H54 (cell line): ENCODE measurements around the gene GPC6.

Experiments used
- DNase-seq: peaks from one replicate; pipeline ENCODE4 v3.0.0; 2011; ENCODE audit warnings: low spot score, mixed read lengths; ENCODE audit not compliant: insufficient read length
- FAIRE-seq: peaks from 3 replicates; lab custom pipeline; 2011; peaks lifted over from hg19 to GRCh38; lab: Jason Lieb, UNC
- POLR2A ChIP-seq: IDR thresholded peaks from 2 replicates; pipeline ENCODE4 v1.6.1; 2011; ENCODE audit warnings: low read depth, mild to moderate bottlenecking, low read length

GPC6 gene

GRCh38 chr13:93708308-93709075, 481.9 kb downstream of the GPC6 start:
- no peak for TF ChIP-seq POLR2A
- FAIRE-seq: peak; percentile 58

GRCh38 chr13:93709506-93710244, 483.1 kb downstream of the GPC6 start:
- DNase-seq: no peak
- no peak for TF ChIP-seq POLR2A
- FAIRE-seq: no peak

More at GRCh38 chr13:93708308-93709075, 481.9 kb downstream of the GPC6 start:
- DNase-seq: no peak

GRCh38 chr13:93714171-93714570, 487.6 kb downstream of the GPC6 start:
- TF ChIP-seq POLR2A: no peak
- DNase-seq (no peak), FAIRE-seq (peak; percentile 52)

GRCh38 chr13:93715866-93716265, 489.3 kb downstream of the GPC6 start:
- FAIRE-seq (peak; percentile 77), DNase-seq (no peak)
- TF ChIP-seq POLR2A: no peak

GRCh38 chr13:93716623-93717022, 490.0 kb downstream of the GPC6 start:
- DNase-seq: no peak
- no peak for TF ChIP-seq POLR2A
- FAIRE-seq: peak; percentile 50

GRCh38 chr13:93721483-93721882, 494.9 kb downstream of the GPC6 start:
- TF ChIP-seq POLR2A: no peak
- no peak for FAIRE-seq

GRCh38 chr13:93723316-93723715, 496.7 kb downstream of the GPC6 start:
- peak; percentile 83 for FAIRE-seq
- TF ChIP-seq POLR2A: no peak
- no peak for DNase-seq

More at GRCh38 chr13:93721483-93721882, 494.9 kb downstream of the GPC6 start:
- DNase-seq: no peak

GRCh38 chr13:93724187-93724586, 497.6 kb downstream of the GPC6 start:
- peak; percentile 64 for FAIRE-seq
- TF ChIP-seq POLR2A: no peak
- no peak for DNase-seq

- TF ChIP-seq POLR2A: no peak
- DNase-seq: no peak
- peak; percentile 48 for FAIRE-seq
Measured at GRCh38 chr13:93726173-93726957, 499.8 kb downstream of the GPC6 start.

GRCh38 chr13:93727211-93728141, 500.9 kb downstream of the GPC6 start:
- peak; percentile 74 for FAIRE-seq
- no peak for TF ChIP-seq POLR2A
- DNase-seq: no peak

- DNase-seq: no peak
- TF ChIP-seq POLR2A: no peak
- FAIRE-seq: peak; percentile 6
Measured at GRCh38 chr13:93729383-93729782, 502.8 kb downstream of the GPC6 start.

GRCh38 chr13:93730780-93731179, 504.2 kb downstream of the GPC6 start:
- no peak for TF ChIP-seq POLR2A
- DNase-seq (no peak), FAIRE-seq (peak; percentile 87)

GRCh38 chr13:93732186-93732585, 505.6 kb downstream of the GPC6 start:
- FAIRE-seq (peak; percentile 58), DNase-seq (no peak)
- TF ChIP-seq POLR2A: no peak
